Measurements from ENCODE around the gene LITAF.
"Not testable (repeated sequence)": the region's sequence is repeated elsewhere in the genome, so short reads cannot be mapped to it uniquely, and the experiment has no call there.

The LITAF gene

GRCh38 chr16:11621539-11621919 lies 34.8 kb upstream of the LITAF start:
- DNase-seq (ENCODE audit: low read depth in 1 of 2, low spot score in 1 of 2) = no peak

GRCh38 chr16:11620243-11621003 lies 33.7 kb upstream of the LITAF start:
- no peak for DNase-seq (ENCODE audit: low read depth in 1 of 2, low spot score in 1 of 2)

DNA sequence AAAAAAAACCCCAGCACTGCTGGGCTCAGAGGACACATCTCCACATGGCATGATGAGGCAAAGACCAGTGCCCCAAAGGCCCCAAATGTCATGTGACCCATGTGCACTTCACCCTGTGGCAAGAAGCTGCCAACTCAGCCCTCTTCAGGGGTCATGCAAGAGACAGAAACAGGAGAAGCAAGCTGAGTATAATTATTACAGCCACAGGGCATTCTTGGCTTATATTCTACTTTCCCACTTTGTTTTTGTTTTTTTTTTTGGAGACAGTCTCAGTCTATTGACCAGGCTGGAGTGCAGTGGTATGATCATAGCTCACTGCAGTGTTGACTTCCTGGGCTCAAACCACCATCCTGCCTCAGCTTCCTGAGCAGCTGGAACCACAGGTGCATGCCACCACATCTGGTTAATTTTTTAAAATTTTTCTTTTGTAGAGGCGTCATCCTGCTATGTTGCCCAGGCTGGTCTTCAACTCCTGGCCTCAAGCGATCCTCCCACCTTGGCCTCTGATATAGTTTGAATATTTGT lies 32.7 kb upstream of the LITAF start:
- DNase-seq (ENCODE audit: low read depth in 1 of 2, low spot score in 1 of 2) = no peak

DNA sequence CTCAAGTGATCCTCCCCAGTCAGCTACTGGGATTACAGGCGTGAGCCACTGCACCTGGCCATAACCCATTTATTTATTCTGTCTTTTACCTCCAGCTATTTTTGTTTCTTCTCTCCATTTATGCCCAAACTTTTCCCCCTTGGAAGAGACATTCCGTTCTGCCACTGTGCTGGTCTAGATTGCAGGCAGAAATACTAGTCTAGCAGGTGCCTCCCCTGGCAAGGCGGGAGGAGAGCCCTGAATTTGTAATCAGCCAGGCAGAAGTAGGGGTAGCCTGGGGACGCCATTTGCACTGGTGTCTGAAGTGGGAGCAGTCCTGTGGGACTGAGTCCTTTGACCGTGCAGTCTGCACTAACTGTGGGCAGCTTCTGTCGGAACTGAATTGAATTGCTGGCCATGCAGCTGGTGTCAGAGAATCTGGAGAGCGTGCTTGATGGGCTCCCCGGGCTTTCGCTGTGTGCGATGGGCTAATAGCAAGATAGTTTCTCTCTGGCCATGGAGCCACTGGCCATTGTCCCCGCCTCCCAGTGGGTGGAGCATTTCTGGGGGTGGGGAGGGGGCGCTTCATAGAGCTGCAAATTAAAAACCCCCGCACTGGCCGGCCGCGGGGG lies 31.5 kb upstream of the LITAF start:
- DNase-seq (ENCODE audit: low read depth in 1 of 2, low spot score in 1 of 2) = no peak

DNA sequence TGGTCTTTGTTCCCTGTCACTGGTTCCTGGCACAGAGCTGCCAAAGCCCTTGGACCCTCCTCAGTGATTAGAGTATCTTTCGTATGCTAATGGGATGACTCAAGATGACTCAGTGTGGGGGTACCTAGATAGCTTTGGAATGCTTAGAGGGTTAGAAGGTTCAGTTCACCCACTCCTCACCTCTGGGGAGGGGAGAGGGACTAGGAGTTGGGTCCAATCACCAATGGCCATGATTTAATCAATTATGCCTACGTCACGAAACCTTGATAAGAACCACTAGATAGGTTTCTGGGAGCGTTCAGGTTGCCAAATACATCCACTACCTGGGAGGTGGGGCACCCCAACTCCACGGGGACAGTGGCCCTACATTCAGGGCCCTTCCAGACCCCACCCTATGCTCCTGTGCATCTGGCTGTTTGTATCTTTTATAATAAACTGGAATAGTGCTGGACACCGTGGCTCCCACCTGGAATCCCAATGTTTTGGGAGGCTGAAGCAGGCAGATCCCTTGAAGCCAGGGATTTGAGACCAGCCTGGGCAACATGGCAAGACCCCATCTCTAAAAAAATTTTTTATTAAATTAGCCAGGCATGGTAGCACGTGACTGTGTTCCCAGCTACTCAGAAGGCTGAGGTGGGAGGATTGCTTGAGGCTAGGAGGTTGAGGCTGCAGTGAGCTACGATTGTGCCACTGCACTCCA lies 29.2 kb upstream of the LITAF start:
- no peak for DNase-seq (ENCODE audit: low read depth in 1 of 2, low spot score in 1 of 2)

DNA sequence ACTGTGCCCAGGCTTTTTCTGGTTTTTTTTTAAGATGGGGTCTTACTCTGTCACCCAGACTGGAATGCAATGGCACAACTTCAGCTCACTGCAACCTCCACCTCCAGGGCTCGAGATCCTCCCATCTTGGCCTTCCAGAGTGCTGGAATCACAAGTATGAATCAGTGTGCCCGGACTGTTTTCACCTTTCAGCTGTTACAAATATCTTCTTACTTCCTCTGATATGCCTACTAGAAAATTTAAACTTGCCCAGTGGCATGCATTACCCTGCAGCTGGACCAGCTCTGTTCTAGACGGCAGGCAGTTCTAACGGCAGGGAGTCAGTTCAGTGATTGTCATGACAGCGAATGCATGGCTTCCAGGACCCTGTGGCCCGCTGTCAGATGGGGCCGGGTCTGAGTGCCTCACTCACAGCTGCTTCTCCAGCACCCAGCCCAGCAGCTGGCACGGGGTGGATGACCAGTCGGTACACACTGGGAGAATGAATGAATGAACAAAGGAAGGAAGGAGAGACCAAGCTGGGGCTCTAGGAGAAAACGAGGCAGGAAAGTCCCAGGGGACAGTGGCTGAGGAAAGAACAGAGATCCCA lies 28.0 kb upstream of the LITAF start:
- DNase-seq (ENCODE audit: low read depth in 1 of 2, low spot score in 1 of 2) = no peak

- DNase-seq (ENCODE audit: low read depth in 1 of 2, low spot score in 1 of 2) = no peak
These were observed 26.9 kb upstream of the LITAF start for GRCh38 chr16:11613381-11614303.

GRCh38 chr16:11612665-11613025 lies 25.9 kb upstream of the LITAF start:
- DNase-seq (ENCODE audit: low read depth in 1 of 2, low spot score in 1 of 2) = no peak

GRCh38 chr16:11611871-11612664 lies 25.3 kb upstream of the LITAF start:
- no peak for DNase-seq (ENCODE audit: low read depth in 1 of 2, low spot score in 1 of 2)

- no peak for DNase-seq (ENCODE audit: low read depth in 1 of 2, low spot score in 1 of 2)
These were observed 23.9 kb upstream of the LITAF start for GRCh38 chr16:11610580-11610979.

DNA sequence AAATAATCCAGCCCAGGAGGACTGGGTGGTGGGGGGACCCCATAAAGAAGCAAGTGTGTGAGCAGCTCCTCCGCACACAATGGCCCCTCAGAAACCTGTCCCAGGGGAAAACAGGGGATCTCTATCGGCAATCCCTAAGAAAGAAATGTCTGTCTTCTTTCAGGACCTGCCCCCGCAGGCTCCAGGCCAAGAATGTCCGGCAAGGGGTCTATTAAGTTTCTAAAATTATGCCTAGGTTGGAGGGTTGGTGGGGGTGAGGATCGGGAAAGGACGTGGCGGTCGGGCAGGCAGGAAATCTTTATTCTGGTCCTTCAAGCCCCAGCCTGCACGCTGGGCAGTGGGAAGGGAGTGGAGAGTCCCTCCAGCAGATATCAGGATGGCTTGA lies 23.4 kb upstream of the LITAF start:
- no peak for DNase-seq (ENCODE audit: low read depth in 1 of 2, low spot score in 1 of 2)

DNA sequence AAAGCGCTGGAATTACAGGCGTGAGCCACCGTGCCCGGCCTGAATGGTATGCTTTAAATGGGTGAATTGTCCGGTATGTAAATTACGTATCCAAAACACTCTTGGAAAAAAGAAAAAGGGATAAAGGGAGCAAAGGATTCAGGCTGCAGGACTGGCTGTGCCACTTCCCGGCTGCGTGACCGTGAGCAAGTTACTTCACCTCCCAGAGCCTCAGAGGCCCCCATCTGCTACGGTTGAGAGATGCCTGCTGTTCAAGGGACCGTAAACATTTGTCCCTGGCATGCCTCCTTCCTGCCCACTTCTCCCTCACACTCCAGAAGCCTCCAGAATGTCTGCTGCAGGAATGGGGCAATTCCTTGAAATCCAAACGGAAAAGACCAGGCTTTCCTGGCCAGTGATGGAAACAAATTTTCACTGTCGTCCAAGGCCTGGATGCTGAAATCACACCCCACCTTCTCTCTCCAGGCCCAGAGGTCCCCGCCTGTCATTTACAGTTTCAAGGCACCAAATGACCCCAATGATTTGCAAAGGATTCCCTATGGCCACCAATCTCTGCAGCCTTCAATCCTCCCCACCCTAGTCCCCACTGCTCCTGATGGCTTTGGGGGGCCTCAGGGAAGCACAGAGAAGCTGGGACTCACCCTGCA lies 22.9 kb upstream of the LITAF start:
- DNase-seq (ENCODE audit: low read depth in 1 of 2, low spot score in 1 of 2) = no peak

DNA sequence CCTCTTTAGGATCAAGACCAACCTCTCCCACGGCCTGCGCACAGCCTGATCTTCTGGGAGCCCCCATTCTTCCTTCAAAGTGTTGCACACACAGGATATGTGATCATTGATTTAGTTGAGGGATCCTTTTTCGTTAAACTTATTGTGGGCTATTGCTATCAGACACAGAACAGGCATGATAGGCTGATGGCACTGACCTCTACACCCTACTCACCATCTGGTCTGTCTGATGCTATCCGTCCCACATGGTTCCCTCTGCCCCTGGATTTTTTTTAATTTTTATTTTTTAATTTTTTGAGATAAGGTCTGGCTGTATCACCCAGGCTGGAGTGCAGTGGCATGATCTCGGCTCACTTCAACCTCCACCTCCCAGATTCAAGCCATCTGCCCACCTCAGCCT lies 19.2 kb upstream of the LITAF start:
- no peak for DNase-seq (ENCODE audit: low read depth in 1 of 2, low spot score in 1 of 2)

DNA sequence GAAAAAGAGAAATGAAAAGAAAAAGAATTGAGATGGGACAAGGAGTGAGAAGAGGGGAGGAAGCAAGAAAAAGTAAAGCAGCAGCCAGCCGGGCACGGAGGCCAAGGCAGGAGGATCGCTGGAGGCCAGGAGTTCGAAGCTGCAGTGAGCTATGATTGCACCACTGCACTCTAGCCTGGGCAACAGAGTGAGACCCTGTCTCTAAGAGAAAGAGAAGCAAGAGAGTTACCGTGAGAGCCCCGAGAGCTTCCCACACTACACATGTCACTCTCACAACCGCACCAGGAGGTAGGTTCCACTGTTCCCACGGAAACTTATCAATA lies 18.8 kb upstream of the LITAF start:
- no peak for DNase-seq (ENCODE audit: low read depth in 1 of 2, low spot score in 1 of 2)

- no peak for DNase-seq (ENCODE audit: low read depth in 1 of 2, low spot score in 1 of 2)
These were observed 18.3 kb upstream of the LITAF start for GRCh38 chr16:11604783-11605563.

GRCh38 chr16:11604296-11604695 lies 17.6 kb upstream of the LITAF start:
- not testable (repeated sequence) for DNase-seq (ENCODE audit: low read depth in 1 of 2, low spot score in 1 of 2)

DNA sequence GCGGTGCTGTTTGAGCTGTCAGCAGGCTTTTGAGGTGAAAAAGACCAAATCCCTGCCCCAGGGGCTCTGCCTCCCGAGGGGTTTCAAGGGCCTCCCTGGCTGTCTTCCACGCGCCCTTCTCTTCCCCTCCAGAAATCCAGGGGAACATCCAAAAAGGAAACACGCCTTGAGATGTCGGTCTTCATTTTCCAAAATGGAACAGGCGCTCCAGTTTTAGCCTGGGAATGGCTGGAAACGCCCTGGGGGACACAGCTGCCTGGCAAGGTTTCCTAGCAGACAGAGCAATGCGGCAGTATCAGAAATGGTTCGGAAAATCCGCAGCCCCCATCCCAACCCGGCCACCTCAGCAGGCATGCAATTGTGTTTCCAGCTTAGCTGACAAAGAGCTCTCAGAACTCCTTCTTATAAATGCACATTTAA lies 16.6 kb upstream of the LITAF start:
- DNase-seq (ENCODE audit: low read depth in 1 of 2, low spot score in 1 of 2) = no peak

DNA sequence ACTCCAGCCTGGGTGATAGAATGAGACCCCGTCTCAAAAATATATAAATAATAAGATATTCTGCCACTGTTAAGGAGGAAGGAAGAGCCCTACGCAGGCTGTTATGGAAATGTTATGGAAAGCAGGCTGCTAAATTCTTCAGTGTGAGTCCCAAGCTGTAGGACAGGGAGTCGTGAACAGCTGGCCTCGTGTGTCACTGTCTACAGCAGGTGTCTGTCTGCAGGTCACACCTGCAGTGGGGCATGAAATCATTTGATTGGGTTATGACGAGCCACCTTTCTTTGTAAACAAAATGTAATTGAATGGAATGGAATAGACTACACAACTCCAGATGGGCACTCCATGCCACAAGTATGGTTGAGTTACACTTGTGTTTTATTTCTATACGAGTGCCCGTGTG lies 15.6 kb upstream of the LITAF start:
- no peak for DNase-seq (ENCODE audit: low read depth in 1 of 2, low spot score in 1 of 2)

DNA sequence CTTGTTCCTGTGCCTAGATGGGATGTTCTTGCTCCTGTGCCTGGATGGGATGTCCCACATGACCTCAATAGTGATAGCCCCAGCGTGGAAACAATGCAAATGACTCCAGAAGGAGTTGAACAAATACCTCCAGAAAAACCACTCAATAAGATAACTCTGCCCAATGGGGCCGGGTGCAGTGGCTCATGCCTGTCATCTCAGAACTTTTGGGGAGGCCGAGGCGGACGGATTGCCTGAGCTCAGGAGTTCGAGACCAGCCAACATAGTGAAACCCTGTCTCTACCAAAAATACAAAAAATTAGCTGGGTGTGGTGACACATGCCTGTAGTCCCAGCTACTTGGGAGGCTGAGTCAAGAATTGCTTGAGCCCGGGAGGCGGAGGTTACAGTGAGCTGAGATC lies 15.2 kb upstream of the LITAF start:
- no peak for DNase-seq (ENCODE audit: low read depth in 1 of 2, low spot score in 1 of 2)
